CD4-positive, alpha-beta T cell treated with Interleukin-4 for 1 hour (primary cell): ENCODE results near the gene HDGFL2.
"Not testable (repeated sequence)": the region's sequence is repeated elsewhere in the genome, so short reads cannot be mapped to it uniquely, and the experiment has no call there.

Experiments used
- DNase-seq, 2 donors: peaks; one replicate each; pipeline ENCODE4 v3.0.0-alpha.2; 2020 to 2022

The HDGFL2 gene

DNA sequence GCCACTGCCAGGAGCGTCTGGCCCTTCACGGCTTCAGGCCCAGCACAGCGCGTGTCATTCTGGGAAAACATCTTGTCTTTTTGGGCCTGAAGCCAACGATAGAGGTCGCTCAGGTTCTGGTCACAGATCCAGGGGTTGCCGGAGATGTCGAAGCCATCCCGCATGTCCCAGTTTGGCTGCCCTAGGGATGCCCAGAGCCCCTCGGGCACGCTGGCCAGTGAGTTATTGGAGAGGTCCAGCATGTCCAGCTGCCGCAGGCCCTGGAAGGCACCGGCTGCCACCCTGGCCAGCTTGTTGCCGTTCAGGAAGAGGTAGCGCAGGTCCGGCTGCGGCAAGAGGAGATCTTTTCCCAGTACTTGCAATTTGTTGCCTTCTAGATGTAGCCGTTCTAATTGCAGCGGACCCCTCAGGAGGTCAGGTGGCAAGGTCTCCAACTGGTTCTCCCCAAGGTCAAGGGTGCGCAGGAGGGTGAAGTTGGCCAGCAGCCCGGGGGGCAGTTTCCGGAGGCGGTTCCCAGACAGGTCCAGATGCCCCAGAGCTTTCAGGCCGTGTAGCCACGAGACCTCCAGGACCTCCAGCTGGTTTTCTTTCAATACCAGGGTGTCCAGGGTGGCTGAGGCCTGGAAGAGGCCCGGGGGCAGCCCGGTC lies 66.0 kb downstream of the HDGFL2 start:
- no peak for DNase-seq

DNA sequence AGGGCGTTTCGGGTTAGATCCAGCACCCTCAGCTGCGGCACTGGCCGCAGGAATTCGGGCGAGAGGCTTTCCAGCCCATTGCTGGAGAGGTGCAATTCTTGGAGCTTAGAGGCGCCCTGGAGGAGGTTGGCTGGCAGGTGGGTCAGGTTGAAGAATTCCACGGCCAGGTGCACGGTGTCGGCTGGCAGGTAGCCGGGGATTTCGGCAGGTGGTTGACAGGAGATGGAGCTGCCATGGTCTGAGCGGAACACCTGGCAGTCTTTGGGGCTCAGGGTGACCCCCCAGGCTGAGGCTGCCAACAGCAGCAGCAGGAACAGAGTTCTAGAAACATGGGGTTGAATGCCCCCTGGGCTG lies 66.5 kb downstream of the HDGFL2 start:
- no peak for DNase-seq

DNA sequence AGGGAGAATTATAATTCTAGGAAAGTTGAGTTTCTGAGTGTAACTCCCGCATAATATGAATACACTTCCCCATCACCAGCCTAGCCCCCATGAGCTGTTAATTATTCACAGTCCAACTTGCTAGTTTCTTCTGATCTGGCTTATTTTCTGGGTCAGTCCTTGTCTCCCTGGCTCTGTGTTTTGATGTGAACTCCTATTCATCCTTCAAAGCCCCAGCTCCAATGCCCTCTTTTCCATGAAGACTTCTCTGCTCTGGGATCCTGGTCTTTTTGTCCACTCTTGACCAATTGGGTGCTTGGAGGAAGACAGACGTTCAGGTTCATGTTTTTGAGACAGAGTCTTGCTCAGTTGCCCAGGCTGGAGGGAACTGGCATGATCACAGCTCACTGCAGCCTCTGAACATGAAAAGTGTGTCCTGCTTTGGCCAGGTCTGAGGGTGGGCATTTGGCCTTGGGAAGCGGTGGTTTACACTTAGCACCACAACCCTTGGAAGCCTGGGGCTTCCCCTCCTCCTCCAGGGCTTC lies 67.1 kb downstream of the HDGFL2 start:
- no peak for DNase-seq

DNA sequence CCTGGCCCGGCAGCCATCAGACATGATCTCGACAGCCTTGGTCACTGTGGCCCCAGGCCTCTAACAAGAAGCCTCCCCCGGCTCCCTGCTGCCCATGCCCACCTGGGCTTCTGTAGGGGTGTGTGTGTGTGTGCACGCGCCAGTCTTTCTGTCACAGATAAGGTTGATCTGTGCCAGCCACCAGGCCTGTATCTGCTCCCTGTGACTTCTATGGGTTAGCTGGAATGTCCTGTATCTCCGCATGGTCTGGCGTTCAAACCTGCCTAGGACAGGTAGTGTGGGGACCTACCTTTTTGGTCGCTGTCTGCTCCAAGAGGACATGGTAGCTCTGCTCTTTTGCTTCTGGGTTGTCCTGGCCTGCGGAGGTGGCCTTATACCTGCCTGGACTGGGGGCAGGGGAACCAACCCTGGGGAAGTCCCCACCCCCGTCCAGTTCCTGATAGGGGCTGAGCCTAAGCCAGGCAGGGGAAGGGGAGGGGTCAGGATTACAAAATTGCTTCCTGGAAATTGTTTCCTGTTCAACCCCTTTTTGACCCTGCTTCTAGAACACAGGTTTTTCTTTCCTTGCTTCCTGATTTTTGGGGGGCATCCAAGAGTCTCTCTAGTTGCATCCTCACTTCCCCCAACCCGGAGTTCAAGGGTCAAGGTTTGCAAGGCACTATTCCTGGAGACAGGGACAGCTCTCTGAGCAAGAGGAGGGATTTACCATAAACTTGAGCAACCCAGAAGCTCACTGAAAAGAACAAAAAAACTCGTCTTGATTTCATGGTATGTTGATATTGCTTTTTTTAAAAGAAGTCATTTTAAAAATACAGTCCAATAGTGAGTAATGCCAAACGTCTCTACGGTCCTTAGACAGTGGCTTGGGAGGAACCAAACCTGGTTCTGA lies 67.8 kb downstream of the HDGFL2 start, which contains the start of gene LRG1:
TSS of gene LRG1 (minus strand) at position 344 of the 889 bp plus-strand sequence. CDS start at position 321, 23 bp downstream.
- peak; percentile 17 to 62 for DNase-seq

DNA sequence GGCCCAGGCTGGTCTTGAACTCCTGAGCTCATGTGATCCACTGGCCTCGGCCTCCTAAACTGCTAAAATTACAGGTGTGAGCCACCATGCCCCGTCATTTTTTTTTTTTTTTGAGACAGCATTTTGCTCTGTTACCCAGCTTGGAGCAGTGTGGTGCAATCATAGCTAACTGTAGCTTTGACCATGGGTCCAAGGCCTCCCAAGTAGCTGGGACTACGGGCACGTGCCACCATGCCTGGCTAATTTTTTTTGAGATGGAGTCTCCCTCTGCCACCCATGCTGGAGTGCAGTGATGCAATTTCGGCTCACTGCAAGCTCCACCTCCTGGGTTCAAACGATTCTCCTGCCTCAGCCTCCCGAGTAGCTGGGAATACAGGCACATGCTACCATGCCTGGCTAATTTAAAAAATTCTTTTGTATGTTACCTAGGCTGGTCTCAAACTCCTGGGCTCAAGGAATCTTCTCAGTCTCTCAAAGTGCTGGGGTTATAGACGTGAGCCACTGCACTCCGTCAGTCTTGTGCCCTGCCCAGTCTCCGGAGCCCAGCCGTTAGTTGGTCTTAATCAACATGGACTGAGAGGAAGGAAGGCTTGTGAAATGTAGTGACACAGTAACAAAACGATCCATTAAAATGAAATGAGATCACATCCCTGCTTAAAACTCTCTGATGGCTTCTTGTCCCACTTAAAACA lies 69.2 kb downstream of the HDGFL2 start:
- peak in 1 of 2 donors; percentile 40 for DNase-seq

DNA sequence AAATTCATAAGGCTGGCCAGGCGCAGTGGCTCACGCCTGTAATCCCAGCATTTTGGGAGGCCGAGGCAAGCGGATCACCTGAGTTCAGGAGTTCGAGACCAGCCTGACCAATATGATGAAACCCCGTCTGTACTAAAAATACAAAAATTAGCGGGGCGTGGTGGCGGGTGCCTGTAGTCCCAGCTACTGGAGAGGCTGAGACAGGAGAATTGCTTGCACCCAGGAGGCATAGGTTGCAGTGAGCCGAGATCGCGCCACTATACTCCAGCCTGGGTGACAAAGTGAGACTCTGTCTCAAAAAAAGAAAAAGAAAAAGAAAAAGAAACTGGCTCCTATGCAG lies 69.7 kb downstream of the HDGFL2 start:
- not testable (repeated sequence) for DNase-seq

DNA sequence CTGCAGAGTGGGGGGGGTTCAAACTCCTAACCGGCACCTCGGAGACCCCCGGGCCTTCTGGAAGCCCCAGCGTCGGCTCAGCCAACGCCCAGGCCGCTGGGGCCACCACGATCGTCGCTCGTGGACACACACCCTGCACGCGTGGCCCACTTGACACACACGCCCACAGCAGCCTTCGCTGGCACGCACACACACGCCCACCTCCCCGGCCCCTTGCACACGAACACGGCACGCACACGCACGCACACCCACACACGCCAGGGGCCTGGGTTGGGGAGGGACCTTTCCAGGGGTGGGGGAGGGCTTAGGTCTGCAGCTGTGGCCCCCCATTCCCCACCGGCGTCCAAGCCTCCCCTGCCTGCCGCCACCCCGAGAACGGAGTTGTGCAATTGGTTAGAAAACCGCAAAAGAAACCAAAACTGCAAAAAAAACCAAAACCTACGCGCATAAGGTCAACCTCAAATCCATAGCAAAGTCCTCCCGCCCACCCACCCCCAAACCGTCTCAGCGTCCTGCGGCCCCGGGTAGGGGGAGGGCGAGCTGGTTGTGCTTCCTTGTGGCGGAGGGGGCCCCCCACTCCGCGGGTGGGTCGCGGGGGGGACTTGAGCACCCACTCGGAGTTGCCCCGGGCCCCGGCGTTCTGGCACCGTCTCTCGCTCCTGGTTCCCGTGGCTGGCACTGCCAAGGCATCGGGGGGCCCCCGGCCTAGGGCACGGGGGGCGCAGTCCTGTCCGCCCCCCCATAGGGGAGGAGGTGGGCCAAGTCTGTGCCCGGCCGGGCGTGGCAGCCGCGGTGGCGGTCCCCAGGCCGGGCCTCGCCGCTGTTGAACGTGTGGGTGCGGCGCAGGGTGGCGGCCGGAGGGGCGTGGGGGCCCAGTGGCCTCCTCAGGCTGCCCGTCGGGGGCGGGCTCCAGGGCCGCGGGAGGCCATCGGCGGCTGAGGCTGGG lies 71.1 kb downstream of the HDGFL2 start:
- DNase-seq, result no peak

DNA sequence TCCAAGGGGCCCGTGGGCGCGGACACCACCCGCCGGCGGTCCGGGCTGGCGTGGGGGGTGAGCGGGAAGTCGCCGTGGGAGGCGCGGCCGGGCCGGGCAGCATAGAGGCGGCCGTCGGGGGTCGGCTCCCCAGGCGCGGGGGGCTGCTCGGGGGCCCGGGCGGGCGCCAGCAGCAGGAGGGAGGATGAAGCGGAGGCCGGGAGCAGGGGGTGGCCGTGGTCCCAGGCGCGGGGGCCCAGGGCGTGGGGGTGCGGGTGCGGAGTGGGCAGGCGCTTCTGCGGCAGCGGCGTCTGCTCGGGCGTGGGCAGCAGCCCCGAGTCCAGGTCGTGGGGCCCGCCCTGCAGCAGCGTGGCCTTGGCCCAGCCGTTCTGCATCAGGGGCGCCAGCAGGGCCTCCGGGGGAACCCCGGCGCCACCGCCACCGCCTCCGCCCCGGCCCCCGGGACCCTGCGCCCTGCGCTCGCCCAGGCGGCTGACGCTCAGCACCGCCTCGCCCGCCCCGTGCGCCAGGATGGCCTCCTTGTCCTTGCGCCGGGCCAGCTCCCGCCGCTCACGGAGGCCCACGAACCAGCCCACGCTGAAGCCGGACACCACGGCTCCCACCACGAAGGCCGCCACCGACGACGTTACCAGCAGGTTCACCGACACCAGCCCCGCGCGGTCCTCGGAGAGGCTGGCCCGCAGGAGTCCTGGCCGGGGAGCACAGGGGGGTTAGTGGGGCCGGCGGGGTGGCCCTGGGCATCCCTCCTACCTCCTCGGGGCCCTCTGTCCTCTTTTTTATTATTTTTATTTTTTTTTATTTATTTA lies 71.9 kb downstream of the HDGFL2 start:
- DNase-seq, result no peak

DNA sequence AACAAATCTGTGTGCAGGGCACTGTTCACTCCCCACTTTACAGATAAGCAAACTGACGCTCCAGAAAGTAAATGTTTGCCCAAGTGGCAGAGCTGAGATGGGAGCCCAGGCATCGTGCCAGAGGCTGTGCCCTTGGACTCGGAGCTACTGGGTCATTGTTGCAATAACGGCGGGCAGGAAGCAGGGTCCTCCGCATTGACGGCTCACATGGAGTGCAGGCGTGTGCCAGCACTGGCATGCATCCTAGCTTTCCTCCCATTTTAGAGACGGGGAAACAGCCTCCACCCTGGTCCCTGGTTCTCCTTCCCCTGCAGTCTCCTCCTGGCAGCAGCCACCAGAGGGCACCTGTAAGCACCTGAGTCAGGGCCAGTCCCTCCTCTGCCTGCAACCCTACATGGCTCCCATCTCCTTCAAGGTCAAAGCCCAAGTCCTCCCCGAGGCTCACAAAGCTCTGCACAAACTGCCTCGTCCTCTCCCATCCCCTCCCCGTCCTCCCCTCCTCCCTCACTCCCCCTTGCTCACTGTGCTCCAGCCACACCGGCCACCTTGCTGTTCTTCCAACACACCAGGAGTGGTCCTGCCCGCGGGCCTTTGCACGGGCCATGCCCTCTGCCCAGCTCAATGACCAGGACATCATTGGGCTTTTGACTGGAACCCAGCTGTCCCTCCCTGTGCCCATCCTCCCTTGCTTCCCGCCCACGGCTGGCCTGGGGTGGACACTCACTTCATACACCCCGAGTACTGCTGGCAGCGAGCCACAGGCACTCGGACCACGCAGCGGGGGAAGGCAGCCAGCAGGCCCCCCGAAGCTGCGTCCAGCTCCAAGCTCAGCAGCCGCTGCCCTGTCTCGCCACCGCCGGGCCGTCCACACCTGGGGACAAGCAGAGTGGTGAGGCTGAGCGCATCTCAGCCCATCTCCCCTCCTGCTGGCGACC lies 75.5 kb downstream of the HDGFL2 start:
- peak in 1 of 2 donors; percentile 34 for DNase-seq

DNA sequence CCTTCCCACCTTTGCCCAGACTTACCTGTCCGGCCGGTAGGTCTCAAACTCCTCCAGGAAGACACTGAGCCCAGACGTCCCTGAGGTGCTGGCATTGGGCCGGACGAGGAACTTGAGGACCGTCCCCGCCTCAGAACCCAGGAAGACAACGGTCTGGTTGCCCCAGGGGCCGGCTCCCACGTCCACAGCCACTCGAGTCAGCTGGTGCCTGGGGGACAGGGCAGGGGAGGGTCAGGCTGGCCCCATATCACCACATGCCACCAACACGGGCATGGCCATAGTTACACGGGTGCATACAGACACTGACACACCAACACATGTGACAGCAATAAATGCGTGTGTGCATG lies 76.1 kb downstream of the HDGFL2 start:
- no peak for DNase-seq

DNA sequence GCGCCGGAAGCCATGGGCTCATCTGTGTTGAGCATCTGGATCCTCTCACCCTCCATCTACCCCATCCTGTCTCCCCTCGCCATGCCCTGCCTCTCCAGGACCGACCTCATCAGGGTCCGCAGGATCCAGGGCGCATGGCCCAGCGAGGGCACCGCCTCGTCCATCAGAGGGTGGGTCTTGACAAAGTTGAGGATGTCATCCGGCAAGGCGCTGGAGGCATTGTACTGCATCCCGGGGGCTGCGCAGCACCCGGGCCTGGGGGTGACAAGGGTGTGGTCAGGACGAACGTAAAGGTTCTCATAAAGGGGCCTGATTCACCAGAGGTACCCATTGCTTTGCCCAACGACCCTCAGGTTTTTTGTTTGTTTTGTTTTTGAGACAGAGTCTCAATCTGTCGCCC lies 77.9 kb downstream of the HDGFL2 start:
- DNase-seq, result no peak

DNA sequence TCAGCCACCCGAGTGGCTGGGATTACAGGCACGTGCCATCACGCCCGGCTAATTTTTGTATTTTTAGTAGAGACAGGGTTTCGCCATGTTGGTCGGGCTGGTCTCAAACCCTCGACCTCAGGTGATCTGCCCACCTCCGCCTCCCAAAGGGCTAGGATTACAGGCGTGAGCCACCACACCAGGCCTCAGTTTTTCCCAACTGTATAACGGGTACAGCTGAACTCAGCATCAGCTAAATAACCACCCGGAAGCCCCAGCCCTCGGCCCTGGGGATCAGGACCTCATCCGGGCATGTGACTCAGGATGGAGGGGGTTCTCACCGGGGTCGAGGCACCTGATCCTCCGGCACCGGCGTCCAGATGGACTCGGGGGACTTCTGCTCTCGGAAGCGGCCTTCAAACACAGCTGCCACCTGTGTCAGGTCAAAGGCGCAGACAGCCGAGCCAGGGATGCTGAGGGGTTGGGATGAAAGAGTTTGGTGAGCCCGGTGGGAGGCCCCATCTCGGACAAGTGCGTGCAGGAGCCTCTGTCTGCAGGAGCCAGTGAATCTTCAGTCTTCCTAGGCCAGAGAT lies 78.5 kb downstream of the HDGFL2 start:
- no peak for DNase-seq
